HEK293T (cell line): ENCODE measurements around the gene HTR5A.

ENCODE experiments used
- CTCF ChIA-PET: fragments of 350-600 bp; formaldehyde crosslinking; extraction: SDS; loops from one replicate; lab custom pipeline; 2021; ENCODE audit warnings: antibody characterized with exemption, inconsistent platforms; lab: Yijun Ruan, JAX
- POLR2A ChIA-PET: fragments of 350-600 bp; formaldehyde crosslinking; extraction: SDS; loops from one replicate; lab custom pipeline; 2020; ENCODE audit warnings: antibody characterized with exemption, inconsistent platforms; lab: Yijun Ruan, JAX
- DNase-seq: peaks from one replicate; pipeline ENCODE4 v3.0.0; 2012; ENCODE audit warnings: mixed read lengths; ENCODE audit errors: extremely low spot score
- ARNT ChIP-seq: fragments of 450-650 bp; IDR thresholded peaks from 2 replicates; pipeline ENCODE4 v1.6.1; 2017; ENCODE audit warnings: mild to moderate bottlenecking
- BHLHE40 ChIP-seq: fragments of 450-650 bp; IDR thresholded peaks from 2 replicates; pipeline ENCODE4 v1.6.1; 2016; ENCODE audit warnings: mild to moderate bottlenecking, moderate library complexity, borderline replicate concordance
- CTBP1 ChIP-seq: fragments of 450-650 bp; IDR thresholded peaks from 2 replicates; pipeline ENCODE4 v1.6.1; 2016; ENCODE audit warnings: borderline replicate concordance
- ELF4 ChIP-seq: fragments of 450-650 bp; IDR thresholded peaks from 2 replicates; pipeline ENCODE4 v1.6.1; 2017; ENCODE audit warnings: antibody characterized with exemption
- FOXA1 ChIP-seq: fragments of 450-650 bp; IDR thresholded peaks from 2 replicates; pipeline ENCODE4 v1.6.1; 2016; ENCODE audit warnings: mild to moderate bottlenecking
- FOXK2 ChIP-seq: fragments of 450-650 bp; IDR thresholded peaks from 2 replicates; pipeline ENCODE4 v1.6.1; 2016; ENCODE audit warnings: mild to moderate bottlenecking
- FOXM1 ChIP-seq: fragments of 450-650 bp; IDR thresholded peaks from 2 replicates; pipeline ENCODE4 v1.6.1; 2017; ENCODE audit warnings: mild to moderate bottlenecking, borderline replicate concordance
- HDGF ChIP-seq: fragments of 450-650 bp; IDR thresholded peaks from 2 replicates; pipeline ENCODE4 v1.6.1; 2017; ENCODE audit warnings: antibody characterized with exemption, borderline replicate concordance
- L3MBTL2 ChIP-seq: fragments of 450-650 bp; conservative IDR thresholded peaks from 2 replicates; pipeline ENCODE4 v1.6.1; 2016; ENCODE audit warnings: mild to moderate bottlenecking
- LEF1 ChIP-seq: fragments of 450-650 bp; IDR thresholded peaks from 2 replicates; pipeline ENCODE4 v1.6.1; 2017; ENCODE audit warnings: mild to moderate bottlenecking, borderline replicate concordance
- NFRKB ChIP-seq: fragments of 450-650 bp; IDR thresholded peaks from 2 replicates; pipeline ENCODE4 v1.6.1; 2016; ENCODE audit warnings: mild to moderate bottlenecking, moderate library complexity
- SP1 ChIP-seq: fragments of 450-650 bp; IDR thresholded peaks from 2 replicates; pipeline ENCODE4 v1.6.1; 2017
- SUZ12 ChIP-seq: fragments of 450-650 bp; IDR thresholded peaks from 2 replicates; pipeline ENCODE4 v1.6.1; 2016; ENCODE audit warnings: mild to moderate bottlenecking
- TARDBP ChIP-seq: fragments of 450-650 bp; IDR thresholded peaks from 2 replicates; pipeline ENCODE4 v1.6.1; 2016
- ZNF384 ChIP-seq: fragments of 450-650 bp; IDR thresholded peaks from 2 replicates; pipeline ENCODE4 v1.6.1; 2016
- TF ChIP-seq, protein P1 (sequence below): fragments of 450-650 bp; IDR thresholded peaks from 2 replicates; pipeline ENCODE4 v1.6.1; 2016

Gene HTR5A

DNA sequence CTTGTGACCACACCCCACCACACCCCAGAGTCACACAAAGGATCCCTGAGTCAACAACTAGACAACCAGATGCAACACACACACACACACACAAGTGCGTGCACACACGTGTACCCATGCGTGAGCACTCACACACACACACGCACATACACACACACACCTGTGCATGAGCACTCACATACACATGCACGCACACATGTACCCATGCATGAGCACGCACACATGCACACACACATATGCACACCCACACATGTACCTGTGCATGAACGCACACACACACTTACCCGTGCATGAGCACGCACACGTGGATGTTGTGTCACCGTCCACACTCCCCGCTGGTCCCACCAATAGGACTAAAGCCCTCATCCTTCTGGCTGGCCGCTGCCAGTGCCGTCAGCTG is 60.4 kb downstream of the HTR5A start:
- TF ChIP-seq ARNT: no peak
- no peak for TF ChIP-seq L3MBTL2
- TF ChIP-seq ELF4: no peak
- TF ChIP-seq SUZ12: no peak
- TF ChIP-seq FOXA1: no peak
- no peak for TF ChIP-seq BHLHE40
- no peak for TF ChIP-seq LEF1
- TF ChIP-seq FOXM1: no peak
- TF ChIP-seq FOXK2: no peak
- no peak for TF ChIP-seq NFRKB
- no peak for TF ChIP-seq CTBP1
- TF ChIP-seq, protein P1, sequence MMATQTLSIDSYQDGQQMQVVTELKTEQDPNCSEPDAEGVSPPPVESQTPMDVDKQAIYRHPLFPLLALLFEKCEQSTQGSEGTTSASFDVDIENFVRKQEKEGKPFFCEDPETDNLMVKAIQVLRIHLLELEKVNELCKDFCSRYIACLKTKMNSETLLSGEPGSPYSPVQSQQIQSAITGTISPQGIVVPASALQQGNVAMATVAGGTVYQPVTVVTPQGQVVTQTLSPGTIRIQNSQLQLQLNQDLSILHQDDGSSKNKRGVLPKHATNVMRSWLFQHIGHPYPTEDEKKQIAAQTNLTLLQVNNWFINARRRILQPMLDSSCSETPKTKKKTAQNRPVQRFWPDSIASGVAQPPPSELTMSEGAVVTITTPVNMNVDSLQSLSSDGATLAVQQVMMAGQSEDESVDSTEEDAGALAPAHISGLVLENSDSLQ: no peak
- no peak for TF ChIP-seq SP1
- TF ChIP-seq HDGF: no peak
- TF ChIP-seq ZNF384: no peak
- no peak for TF ChIP-seq TARDBP
- ChIA-PET POLR2A (no interaction called here), CTCF (no interaction called here)
- no peak for DNase-seq

DNA sequence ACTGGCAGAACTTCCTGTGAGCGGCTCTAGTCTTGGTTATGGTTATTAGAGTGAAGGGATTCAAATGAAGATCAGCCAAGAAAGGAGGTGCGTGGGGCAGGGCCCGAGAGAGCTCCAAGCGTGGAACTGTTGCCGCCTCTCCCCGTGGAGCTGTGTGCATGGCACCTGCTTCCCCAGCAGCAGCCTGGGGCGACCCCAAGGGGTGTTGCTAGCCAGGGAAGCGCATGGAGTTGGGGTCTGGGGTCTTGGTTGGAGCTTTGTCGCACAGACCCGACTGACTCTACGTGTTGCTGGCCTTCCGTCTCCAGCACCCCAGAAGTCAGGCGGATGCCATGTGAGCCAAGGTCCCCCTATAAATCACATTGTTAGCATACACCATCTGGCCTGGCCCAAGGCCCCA is 61.0 kb downstream of the HTR5A start:
- no peak for TF ChIP-seq ARNT
- TF ChIP-seq L3MBTL2: no peak
- TF ChIP-seq FOXK2: no peak
- no peak for TF ChIP-seq LEF1
- no peak for TF ChIP-seq HDGF
- TF ChIP-seq BHLHE40: no peak
- no peak for TF ChIP-seq ELF4
- TF ChIP-seq TARDBP: no peak
- no peak for TF ChIP-seq NFRKB
- TF ChIP-seq FOXM1: no peak
- TF ChIP-seq ZNF384: no peak
- no peak for TF ChIP-seq FOXA1
- no peak for TF ChIP-seq CTBP1
- TF ChIP-seq SUZ12: no peak
- no peak for TF ChIP-seq SP1
- TF ChIP-seq, protein P1: no peak
- ChIA-PET CTCF (no interaction called here), POLR2A (no interaction called here)
- DNase-seq: no peak

DNA sequence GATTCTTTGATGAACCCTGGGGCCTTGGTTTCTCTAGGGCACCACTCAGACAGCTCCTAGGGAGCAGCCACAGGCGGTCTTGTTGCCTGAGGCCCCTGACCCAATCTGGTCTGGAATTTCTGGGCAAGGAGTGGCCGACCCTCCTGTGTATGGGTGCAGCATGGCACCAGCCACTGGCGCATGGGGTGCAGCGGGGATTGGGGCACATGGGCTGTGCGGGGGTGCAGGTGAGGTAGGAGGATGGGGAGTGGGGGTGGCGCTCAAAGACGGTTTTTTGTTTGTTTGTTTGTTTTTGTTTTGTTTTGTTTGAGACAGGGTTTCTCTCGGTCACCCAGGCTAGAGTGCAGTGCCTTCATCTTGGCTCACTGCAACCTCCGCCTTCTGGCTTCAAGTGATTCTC is 62.3 kb downstream of the HTR5A start:
- CTCF ChIA-PET: interaction anchor here (0.9 kb wide), 1 partner anchor 45 kb away, joined by 3 read pairs; no protein-coding TSS in a partner anchor
- TF ChIP-seq ARNT (no peak), FOXA1 (no peak), L3MBTL2 (no peak), NFRKB (no peak)
- POLR2A ChIA-PET: no interaction called here

DNA sequence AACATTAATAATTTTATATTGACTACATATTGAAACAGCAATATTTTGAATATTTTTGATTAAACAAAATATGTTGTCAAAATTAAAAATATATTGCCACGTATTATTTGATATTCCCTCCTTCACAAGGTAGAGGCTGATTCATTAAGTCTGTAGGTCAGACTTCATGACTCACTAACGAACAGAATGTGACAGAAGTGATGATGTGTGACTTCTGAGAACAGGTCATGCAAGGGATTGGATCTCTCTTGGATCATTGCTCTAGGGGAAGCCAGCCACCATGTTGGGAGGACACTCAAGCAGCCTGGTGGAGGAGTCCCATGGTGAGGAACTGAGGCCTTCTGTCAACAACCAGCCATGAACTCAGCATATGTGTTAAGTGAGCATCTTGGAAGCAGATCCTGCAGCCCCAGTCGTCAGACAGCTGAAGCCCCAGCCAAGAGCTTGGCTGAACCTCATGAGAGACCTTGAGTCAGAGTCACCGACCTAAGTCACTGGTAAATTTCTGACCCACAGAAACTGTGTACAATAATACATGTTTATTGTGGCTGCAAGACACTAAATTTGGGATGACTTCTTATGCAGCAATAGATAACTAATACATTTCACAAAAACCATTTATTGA is 66.6 kb downstream of the HTR5A start:
- ChIA-PET CTCF (no interaction called here), POLR2A (no interaction called here)
- TF ChIP-seq HDGF: no peak
- no peak for TF ChIP-seq SP1
- no peak for TF ChIP-seq BHLHE40
- TF ChIP-seq, protein P1: no peak
- no peak for TF ChIP-seq TARDBP
- TF ChIP-seq ELF4: no peak
- no peak for TF ChIP-seq ZNF384
- no peak for TF ChIP-seq ARNT
- TF ChIP-seq FOXA1: no peak
- no peak for TF ChIP-seq FOXM1
- no peak for TF ChIP-seq LEF1
- no peak for DNase-seq

More for the DNA sequence above, 62.3 kb downstream of the HTR5A start:
- DNase-seq: no peak
